ENCODE data around the gene EPHA4. TPM values are rescaled to one million over a fixed set of nuclear protein-coding genes. Genes with fewer than 3 reads are reported as not detected.

The EPHA4 gene
- total and polyA plus RNA-seq, 4 donors, result 0.43 to 2.3 (median 1.1) TPM

GRCh38 chr2:221388891-221389290 lies 183.2 kb downstream of the EPHA4 start:
- Histone ChIP-seq H3K27me3 (ENCODE audit: control insufficient read depth in 4 of 4, insufficient read depth in 4 of 4, low read length in 3 of 4) (no peaks in the 10 kb centered on the region), H3K27ac (ENCODE audit: low read depth in 1 of 2, low read length in 2 of 2) (no peak overlapping the region), H3K4me1 (ENCODE audit: control insufficient read depth in 4 of 4, insufficient read depth in 4 of 4, low read length in 3 of 4) (no peaks in the 10 kb centered on the region), H3K36me3 (ENCODE audit: control insufficient read depth in 4 of 4, insufficient read depth in 3 of 4, low read depth in 1 of 4, low read length in 3 of 4) (no peaks in the 10 kb centered on the region), H3K4me3 (ENCODE audit: low read depth in 1 of 3, low read length in 3 of 3) (no peak overlapping the region), H3K9ac (ENCODE audit: low read depth in 1 of 2, low read length in 2 of 2) (no peak overlapping the region), H3K9me3 (ENCODE audit: control insufficient read depth in 4 of 4, low read length in 3 of 4) (no peaks in the 10 kb centered on the region)
- TF ChIP-seq HNF4G (IDR thresholded peaks at IDR 0.05) (no peak), REST (IDR thresholded peaks at IDR 0.05) (no peak), FOXA2 (IDR thresholded peaks at IDR 0.05) (no peak), SP1 (IDR thresholded peaks at IDR 0.05) (no peak)
- WGBS, result 65% methylated on average over 7 of the region's 7 CpGs
- DNase-seq (ENCODE audit: low spot score), result no peak

GRCh38 chr2:221385716-221386115 lies 186.4 kb downstream of the EPHA4 start:
- H3K9ac ChIP-seq (ENCODE audit: low read depth in 1 of 2, low read length in 2 of 2), result no peak overlapping the region
- no peaks in the 10 kb centered on the region for H3K27me3 ChIP-seq (ENCODE audit: control insufficient read depth in 4 of 4, insufficient read depth in 4 of 4, low read length in 3 of 4)
- no peak for DNase-seq (ENCODE audit: low spot score)
- WGBS, result 79% methylated on average over 1 of the region's 1 CpG
- no peaks in the 10 kb centered on the region for H3K4me1 ChIP-seq (ENCODE audit: control insufficient read depth in 4 of 4, insufficient read depth in 4 of 4, low read length in 3 of 4)
- H3K36me3 ChIP-seq (ENCODE audit: control insufficient read depth in 4 of 4, insufficient read depth in 3 of 4, low read depth in 1 of 4, low read length in 3 of 4), result no peaks in the 10 kb centered on the region
- H3K4me3 ChIP-seq (ENCODE audit: low read depth in 1 of 3, low read length in 3 of 3), result no peak overlapping the region
- H3K27ac ChIP-seq (ENCODE audit: low read depth in 1 of 2, low read length in 2 of 2), result no peak overlapping the region
- TF ChIP-seq CTCF (IDR thresholded peaks at IDR 0.05; ENCODE audit: low read depth, low read length, missing input control) (no peak), RXRA (IDR thresholded peaks at IDR 0.05) (no peak), RAD21 (IDR thresholded peaks at IDR 0.05) (no peak), REST (IDR thresholded peaks at IDR 0.05) (no peak), FOXA2 (IDR thresholded peaks at IDR 0.05) (no peak), GABPA (IDR thresholded peaks at IDR 0.05 in 1 of 2, conservative IDR thresholded peaks at IDR 0.05 in 1 of 2) (no peak), TAF1 (conservative IDR thresholded peaks at IDR 0.05) (no peak), HNF4A (conservative IDR thresholded peaks at IDR 0.05) (no peak)
- H3K9me3 ChIP-seq (ENCODE audit: control insufficient read depth in 4 of 4, low read length in 3 of 4), result no peaks in the 10 kb centered on the region

Data from liver (tissue), 9 donors.